BJ (cell line): Measurements from ENCODE around the gene IQCE. TPM values are rescaled to one million over a fixed set of nuclear protein-coding genes. Genes with fewer than 3 reads are reported as not detected.

Source experiments
- CTCF ChIA-PET: fragments of 350-600 bp; formaldehyde crosslinking; extraction: SDS; loops from one replicate; lab custom pipeline; 2021; ENCODE audit warnings: antibody characterized with exemption, inconsistent platforms; lab: Yijun Ruan, JAX
- POLR2A ChIA-PET: fragments of 300-600 bp; sonication (Branson Sonifier 250); formaldehyde crosslinking; extraction: SDS; loops from one replicate; lab custom pipeline; 2021; ENCODE audit warnings: antibody characterized with exemption; lab: Charles Lee
- DNase-seq: peaks from one replicate; pipeline ENCODE4 v3.0.0-alpha.2; 2011; ENCODE audit warnings: low read depth
- H3K27me3 ChIP-seq: 2 replicates; pipeline ENCODE4 v1.6.0; 2011; ENCODE audit warnings: low read length; ENCODE audit not compliant: control insufficient read depth, insufficient read depth
- H3K36me3 ChIP-seq: 2 replicates; pipeline ENCODE4 v1.5.1; 2011; ENCODE audit warnings: low read length; ENCODE audit not compliant: control insufficient read depth, insufficient read depth
- H3K4me3 ChIP-seq: 2 replicates; pipeline ENCODE4 v1.5.1; 2011; ENCODE audit warnings: low read depth, mild to moderate bottlenecking, control low read depth, low read length
- polyA plus RNA-seq: library from polyadenylated mRNA; depleted of rRNA; stranded (reverse); fragments of >200 nt; gene quantifications from 2 replicates; pipeline ENCODE4 v1.2.3, GENCODE V29; 2011
- TF ChIP-seq, protein P1 (sequence below): IDR thresholded peaks from 2 replicates; pipeline ENCODE4 v1.5.1; 2011; ENCODE audit warnings: low read depth, mild to moderate bottlenecking, control low read depth, inconsistent platforms, low read length, moderate library complexity; ENCODE audit not compliant: insufficient read depth

Gene IQCE
- polyA plus RNA-seq, 1 experiment, result 9.9 TPM

DNA sequence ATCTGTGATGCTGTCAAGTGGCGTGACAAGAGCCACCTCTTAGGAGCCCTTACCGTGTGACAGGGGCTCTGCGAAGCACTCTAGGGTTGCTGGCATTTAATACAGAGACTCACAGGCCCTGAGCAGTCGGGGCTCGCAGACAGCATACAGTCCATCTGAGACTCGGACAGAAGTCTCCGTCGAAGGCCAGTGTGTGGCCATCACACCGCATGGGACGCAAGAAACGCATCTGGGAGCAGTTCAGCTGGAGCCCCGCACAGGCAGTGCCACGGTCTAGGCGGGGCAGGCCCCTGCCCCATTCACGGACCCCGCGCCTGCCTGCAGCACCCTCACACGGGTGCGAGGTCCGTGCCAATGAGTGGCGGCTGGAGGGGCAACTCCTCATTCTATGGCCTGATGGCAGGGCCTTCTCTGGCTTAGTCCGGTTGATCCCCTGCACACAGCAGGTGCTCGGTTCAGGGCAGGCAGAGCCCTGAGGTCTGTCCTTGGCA is 33.6 kb downstream of the IQCE start:
- CTCF ChIA-PET, result no interaction called here

DNA sequence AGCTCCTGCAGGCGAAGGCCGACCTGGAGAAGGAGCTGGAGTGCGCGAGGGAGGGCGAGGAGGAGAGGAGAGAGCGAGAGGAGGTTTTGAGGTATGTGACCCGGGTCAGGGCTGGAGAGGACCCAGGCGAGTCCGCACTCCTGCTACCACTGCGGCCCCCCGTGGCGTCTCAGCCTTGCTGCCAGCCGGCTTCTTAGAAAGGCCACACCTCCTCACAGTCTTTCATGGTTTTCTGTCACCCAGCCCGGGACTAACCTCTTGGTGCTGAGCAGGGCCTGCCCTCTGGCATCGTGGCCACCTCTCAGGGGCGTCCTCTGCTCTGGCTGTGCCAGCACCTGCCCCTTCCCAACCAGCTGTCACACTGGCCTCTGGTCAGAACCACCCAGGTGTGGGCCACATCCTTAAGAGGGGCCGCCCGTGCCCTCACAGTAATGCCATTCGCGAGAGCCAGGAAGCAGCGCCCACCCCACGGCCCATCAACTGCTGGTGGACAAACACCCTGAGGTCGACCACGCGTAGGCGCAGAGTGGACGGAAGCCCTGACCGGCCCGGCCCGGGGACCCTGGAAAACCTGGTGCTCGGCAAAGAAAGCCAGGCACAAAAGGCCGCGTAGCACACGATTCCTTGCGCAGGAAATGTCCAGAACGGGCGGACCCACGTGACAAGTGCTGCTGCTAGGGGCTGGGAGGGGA is 34.4 kb downstream of the IQCE start:
- Histone ChIP-seq H3K27me3 (no peaks in the 10 kb centered on the region), H3K36me3 (peaks cover 21% of the 10 kb centered on the region), H3K4me3 (no peak overlapping the region)
- ChIA-PET POLR2A (no interaction called here), CTCF (no interaction called here)
- no peak for DNase-seq
- TF ChIP-seq, protein P1, sequence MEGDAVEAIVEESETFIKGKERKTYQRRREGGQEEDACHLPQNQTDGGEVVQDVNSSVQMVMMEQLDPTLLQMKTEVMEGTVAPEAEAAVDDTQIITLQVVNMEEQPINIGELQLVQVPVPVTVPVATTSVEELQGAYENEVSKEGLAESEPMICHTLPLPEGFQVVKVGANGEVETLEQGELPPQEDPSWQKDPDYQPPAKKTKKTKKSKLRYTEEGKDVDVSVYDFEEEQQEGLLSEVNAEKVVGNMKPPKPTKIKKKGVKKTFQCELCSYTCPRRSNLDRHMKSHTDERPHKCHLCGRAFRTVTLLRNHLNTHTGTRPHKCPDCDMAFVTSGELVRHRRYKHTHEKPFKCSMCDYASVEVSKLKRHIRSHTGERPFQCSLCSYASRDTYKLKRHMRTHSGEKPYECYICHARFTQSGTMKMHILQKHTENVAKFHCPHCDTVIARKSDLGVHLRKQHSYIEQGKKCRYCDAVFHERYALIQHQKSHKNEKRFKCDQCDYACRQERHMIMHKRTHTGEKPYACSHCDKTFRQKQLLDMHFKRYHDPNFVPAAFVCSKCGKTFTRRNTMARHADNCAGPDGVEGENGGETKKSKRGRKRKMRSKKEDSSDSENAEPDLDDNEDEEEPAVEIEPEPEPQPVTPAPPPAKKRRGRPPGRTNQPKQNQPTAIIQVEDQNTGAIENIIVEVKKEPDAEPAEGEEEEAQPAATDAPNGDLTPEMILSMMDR, result no peak

More for the DNA sequence above, 33.6 kb downstream of the IQCE start:
- H3K27me3 ChIP-seq, result no peaks in the 10 kb centered on the region
- TF ChIP-seq, protein P1, result no peak
- H3K36me3 ChIP-seq, result peaks cover 19% of the 10 kb centered on the region
- POLR2A ChIA-PET, result no interaction called here
- DNase-seq, result no peak
- no peak overlapping the region for H3K4me3 ChIP-seq

DNA sequence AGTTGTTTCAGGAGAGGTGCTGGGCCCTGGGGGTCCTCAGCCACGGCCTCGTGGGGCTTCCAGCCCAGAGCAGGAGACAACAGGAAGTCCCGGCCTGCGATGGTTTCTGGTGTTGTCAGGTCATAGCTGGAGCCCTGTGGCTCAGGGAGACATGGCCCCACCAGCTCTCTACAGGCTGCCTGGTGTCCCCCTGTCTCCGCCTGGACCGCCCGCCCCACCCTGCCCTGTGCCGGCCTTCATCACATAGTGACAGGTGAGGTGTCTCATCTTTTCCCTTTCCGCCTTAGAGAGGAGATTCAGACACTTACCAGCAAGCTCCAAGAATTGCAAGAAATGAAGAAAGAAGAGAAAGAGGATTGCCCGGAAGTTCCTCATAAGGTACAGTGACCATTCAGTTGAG is 35.8 kb downstream of the IQCE start:
- H3K36me3 ChIP-seq, result peaks cover 23% of the 10 kb centered on the region
- DNase-seq, result no peak
- TF ChIP-seq, protein P1, result no peak
- H3K27me3 ChIP-seq, result no peaks in the 10 kb centered on the region
- no peak overlapping the region for H3K4me3 ChIP-seq
- CTCF ChIA-PET, result interaction anchor here (2.3 kb wide), 1 partner anchor 27 kb away, joined by 8 read pairs; no protein-coding TSS in a partner anchor
- POLR2A ChIA-PET, result no interaction called here

DNA sequence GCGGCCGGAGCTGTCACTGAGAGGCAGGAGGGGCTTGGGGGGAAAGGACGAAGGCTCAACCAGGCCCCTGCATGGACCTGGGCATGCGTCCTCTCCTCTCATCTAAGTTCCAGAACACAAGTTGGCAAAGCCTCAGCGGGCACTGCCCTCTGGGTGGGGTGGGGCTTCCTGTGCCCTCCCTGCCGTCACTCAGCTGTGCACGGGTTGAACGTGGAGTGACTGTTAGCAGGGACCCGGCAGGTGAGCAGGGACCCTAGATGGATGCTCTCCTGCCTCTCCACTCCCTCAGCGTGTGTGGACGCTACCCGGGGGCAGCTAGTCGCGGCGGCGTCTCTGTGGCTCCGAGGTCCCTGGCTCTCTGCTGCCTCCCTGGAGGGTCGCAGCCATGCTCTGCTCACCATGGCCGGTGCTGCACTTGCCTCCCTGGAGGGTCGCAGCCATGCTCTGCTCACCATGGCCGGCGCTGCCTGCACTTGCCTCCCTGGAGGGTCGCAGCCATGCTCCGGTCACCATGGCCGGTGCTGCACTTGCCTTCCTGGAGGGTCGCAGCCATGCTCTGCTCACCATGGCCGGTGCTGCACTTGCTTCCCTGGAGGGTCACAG is 36.6 kb downstream of the IQCE start:
- Histone ChIP-seq H3K36me3 (peaks cover 23% of the 10 kb centered on the region), H3K4me3 (no peak overlapping the region), H3K27me3 (no peaks in the 10 kb centered on the region)
- no peak for DNase-seq
- POLR2A ChIA-PET, result no interaction called here
- CTCF ChIA-PET, result interaction anchor here (0.9 to 2.3 kb wide), 3 partner anchors 13 to 76 kb away, joined by 3 to 8 read pairs (median 3); no protein-coding TSS in a partner anchor
- TF ChIP-seq, protein P1, result no peak
